HG03139 (cell line): ENCODE results near the gene PHTF1.

ENCODE experiments used
- ATAC-seq: cut with Tn5 transposase; IDR thresholded peaks from one replicate; pipeline ENCODE4 v1.9.1; 2021; ENCODE audit not compliant: unreplicated experiment

Gene PHTF1

GRCh38 chr1:113759333-113760101, at the start of gene PHTF1:
Gene PHTF1, minus strand, starts transcription at chr1:113759486. Its CDS starts 783 bp downstream, at chr1:113758703.
- ATAC-seq: peak; percentile 79

- no peak for ATAC-seq
Measured at GRCh38 chr1:113808450-113809195, 49.3 kb upstream of the PHTF1 start.

GRCh38 chr1:113805639-113806038, 46.4 kb upstream of the PHTF1 start:
- no peak for ATAC-seq

- ATAC-seq: no peak
Measured at GRCh38 chr1:113805256-113805531, 45.9 kb upstream of the PHTF1 start.

GRCh38 chr1:113804421-113805255, 45.4 kb upstream of the PHTF1 start:
- no peak for ATAC-seq

GRCh38 chr1:113802367-113803007, 43.2 kb upstream of the PHTF1 start:
- no peak for ATAC-seq

GRCh38 chr1:113800487-113800886, 41.2 kb upstream of the PHTF1 start:
- ATAC-seq: no peak

- ATAC-seq: no peak
Measured at GRCh38 chr1:113797472-113797871, 38.2 kb upstream of the PHTF1 start.

GRCh38 chr1:113793878-113794834, 34.9 kb upstream of the PHTF1 start:
- ATAC-seq: no peak

GRCh38 chr1:113792986-113793385, 33.7 kb upstream of the PHTF1 start:
- no peak for ATAC-seq

GRCh38 chr1:113792471-113792870, 33.2 kb upstream of the PHTF1 start:
- ATAC-seq: no peak

- no peak for ATAC-seq
Measured at GRCh38 chr1:113788802-113789201, 29.5 kb upstream of the PHTF1 start.

- no peak for ATAC-seq
Measured at GRCh38 chr1:113787663-113788062, 28.4 kb upstream of the PHTF1 start.

GRCh38 chr1:113786069-113786468, 26.8 kb upstream of the PHTF1 start:
- ATAC-seq: no peak

GRCh38 chr1:113784104-113784779, 25.0 kb upstream of the PHTF1 start:
- peak; percentile 69 for ATAC-seq

- ATAC-seq: peak; percentile 80
Measured at GRCh38 chr1:113783254-113784103, 24.2 kb upstream of the PHTF1 start.

- no peak for ATAC-seq
Measured at GRCh38 chr1:113782406-113782805, 23.1 kb upstream of the PHTF1 start.

- ATAC-seq: no peak
Measured at GRCh38 chr1:113780374-113781146, 21.3 kb upstream of the PHTF1 start.
